Ovary (tissue), 3 donors: Measurements from ENCODE around the gene ADAMTS8.

ENCODE experiments used
- CTCF ChIP-seq, 3 donors: fragments of 450-650 bp in 2 of 3; fragments of 200-600 bp in 1 of 3; IDR thresholded peaks; one replicate each; pipeline versions ENCODE4 v1.5.1 to v1.8.0; 2016 to 2022; ENCODE audit warnings: antibody characterized with exemption in 3 of 3, mild to moderate bottlenecking in 1 of 3
- POLR2A ChIP-seq: fragments of 450-650 bp; IDR thresholded peaks from one replicate; pipeline ENCODE4 v1.6.1; 2017; ENCODE audit warnings: antibody characterized with exemption, mild to moderate bottlenecking, moderate library complexity
- donor health status: DM: no; HTN: no; CAD: no.

DNA sequence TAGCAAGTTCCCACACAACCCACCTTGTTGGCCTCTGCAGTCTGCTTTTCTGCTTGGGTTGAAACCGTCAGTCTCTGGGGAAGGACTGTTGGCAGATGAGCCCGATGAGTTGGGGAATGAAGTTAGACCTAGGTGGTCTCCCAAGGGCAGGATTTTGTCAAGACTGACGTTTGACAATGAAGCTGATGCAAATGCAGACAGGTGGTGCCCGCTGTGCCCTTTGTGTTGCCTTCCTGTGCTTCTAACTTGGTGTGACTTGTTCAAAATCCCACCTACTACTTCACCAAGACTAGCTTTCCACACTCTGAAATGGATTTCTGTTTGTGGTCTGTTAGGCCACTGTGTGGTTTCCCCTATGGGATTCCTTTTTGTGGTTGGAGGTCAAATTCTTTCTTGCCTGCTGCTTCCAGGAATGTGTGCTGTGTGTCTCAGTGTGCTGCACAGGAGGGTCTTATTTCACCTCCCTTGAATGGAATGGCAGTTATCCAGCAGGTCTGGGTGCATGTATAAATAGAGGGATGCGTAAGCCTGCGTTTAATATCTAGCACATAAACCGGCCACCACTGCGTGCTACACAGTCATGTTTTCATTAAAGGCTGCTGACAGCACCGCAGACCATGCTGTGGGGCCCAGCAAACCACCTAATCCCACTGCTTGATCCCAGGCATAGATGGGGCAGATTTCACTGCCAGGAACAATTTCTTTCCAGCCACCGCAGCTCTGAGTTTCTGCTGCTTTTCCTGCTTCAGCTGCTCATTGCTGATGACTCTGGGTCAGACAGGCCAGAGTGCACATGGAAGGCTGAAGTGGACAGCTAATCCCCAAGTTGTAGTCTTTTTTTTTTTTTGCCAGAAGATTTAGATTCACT lies 44.8 kb downstream of the ADAMTS8 start:
- no peak for TF ChIP-seq CTCF (IDR thresholded peaks at IDR 0.05)
- no peak for TF ChIP-seq POLR2A
